SK-N-SH treated with all-trans-retinoic acid at 6 μM for 48 hours (cell line): ENCODE data around the gene TRMT10A.

Source experiments
- ATAC-seq: fragments of 200-7000 bp; cut with Tn5 transposase; 3 replicates; pipeline ENCODE4 v1.9.1; 2020; ENCODE audit warnings: mild to moderate bottlenecking, moderate library complexity
- ARNTL ChIP-seq: fragments of 450-650 bp; formaldehyde crosslinking; IDR thresholded peaks from 2 replicates; pipeline ENCODE4 v1.5.0; 2020; ENCODE audit warnings: low read depth, mild to moderate bottlenecking, moderate library complexity, borderline replicate concordance
- BACH2 ChIP-seq: fragments of 250-450 bp; sonication (Bioruptor Pico); IDR thresholded peaks from 2 replicates; pipeline ENCODE4 v1.9.0; 2021; ENCODE audit warnings: mild to moderate bottlenecking, borderline replicate concordance
- CSDC2 ChIP-seq: fragments of 250-450 bp; sonication (Bioruptor Pico); IDR thresholded peaks from 2 replicates; pipeline ENCODE4 v1.5.0; 2020; ENCODE audit warnings: mild to moderate bottlenecking, moderate library complexity
- ESRRG ChIP-seq: fragments of 250-450 bp; sonication (Bioruptor Pico); IDR thresholded peaks from 2 replicates; pipeline ENCODE4 v1.6.1; 2021; ENCODE audit warnings: mild to moderate bottlenecking
- GLIS3 ChIP-seq: fragments of 250-450 bp; sonication (Bioruptor Pico); IDR thresholded peaks from 2 replicates; pipeline ENCODE4 v1.5.0; 2020; ENCODE audit warnings: mild to moderate bottlenecking, moderate library complexity
- ISL1 ChIP-seq: fragments of 250-450 bp; sonication (Bioruptor Pico); IDR thresholded peaks from 2 replicates; pipeline ENCODE4 v2.1.2; 2022; ENCODE audit warnings: mild to moderate bottlenecking, moderate library complexity
- OSR1 ChIP-seq: fragments of 250-450 bp; sonication (Bioruptor Pico); IDR thresholded peaks from 2 replicates; pipeline ENCODE4 v1.8.0; 2022; ENCODE audit warnings: moderate library complexity, mild to moderate bottlenecking, inconsistent platforms
- PATZ1 ChIP-seq: fragments of 250-450 bp; sonication (Bioruptor Pico); IDR thresholded peaks from 2 replicates; pipeline ENCODE4 v1.8.0; 2020; ENCODE audit warnings: mild to moderate bottlenecking, moderate library complexity, borderline replicate concordance
- PPARA ChIP-seq: fragments of 250-450 bp; sonication (Bioruptor Pico); IDR thresholded peaks from 2 replicates; pipeline ENCODE4 v1.5.0; 2020; ENCODE audit warnings: mild to moderate bottlenecking, borderline replicate concordance
- SNAI2 ChIP-seq: fragments of 250-450 bp; sonication (Bioruptor Pico); IDR thresholded peaks from 2 replicates; pipeline ENCODE4 v1.5.0; 2020; ENCODE audit warnings: mild to moderate bottlenecking, moderate library complexity
- TCF4 ChIP-seq: fragments of 250-450 bp; sonication (Bioruptor Pico); IDR thresholded peaks from 2 replicates; pipeline ENCODE4 v1.8.0; 2021; ENCODE audit warnings: mild to moderate bottlenecking, moderate library complexity, borderline replicate concordance
- TOX ChIP-seq: fragments of 250-450 bp; sonication (Bioruptor Pico); IDR thresholded peaks from 2 replicates; pipeline ENCODE4 v1.8.0; 2021; ENCODE audit warnings: mild to moderate bottlenecking, moderate library complexity, borderline replicate concordance
- TSHZ2 ChIP-seq: fragments of 250-450 bp; sonication (Bioruptor Pico); IDR thresholded peaks from 2 replicates; pipeline ENCODE4 v1.5.0; 2020; ENCODE audit warnings: mild to moderate bottlenecking, moderate library complexity
- ZC3H10 ChIP-seq: fragments of 250-450 bp; sonication (Bioruptor Pico); IDR thresholded peaks from 2 replicates; pipeline ENCODE4 v1.5.1; 2021; ENCODE audit warnings: mild to moderate bottlenecking, moderate library complexity
- ZFP3 ChIP-seq: fragments of 250-450 bp; sonication (Bioruptor Pico); IDR thresholded peaks from 2 replicates; pipeline ENCODE4 v1.5.0; 2020; ENCODE audit warnings: mild to moderate bottlenecking, moderate library complexity
- ZFP30 ChIP-seq: fragments of 450-650 bp; formaldehyde crosslinking; IDR thresholded peaks from 2 replicates; pipeline ENCODE4 v1.5.0; 2022; ENCODE audit warnings: mild to moderate bottlenecking, moderate library complexity
- ZNF70 ChIP-seq: fragments of 450-650 bp; formaldehyde crosslinking; IDR thresholded peaks from 2 replicates; pipeline ENCODE4 v1.5.0; 2020; ENCODE audit warnings: mild to moderate bottlenecking, moderate library complexity
- ZNF8 ChIP-seq: fragments of 450-650 bp; formaldehyde crosslinking; IDR thresholded peaks from 2 replicates; pipeline ENCODE4 v1.5.0; 2020; ENCODE audit warnings: mild to moderate bottlenecking, moderate library complexity
- TF ChIP-seq, protein P1 (sequence below): fragments of 250-450 bp; sonication (Bioruptor Pico); IDR thresholded peaks from 2 replicates; pipeline ENCODE4 v1.5.1; 2021; ENCODE audit warnings: mild to moderate bottlenecking, moderate library complexity
- TF ChIP-seq, protein P2 (sequence below): fragments of 250-450 bp; sonication (Bioruptor Pico); IDR thresholded peaks from 2 replicates; pipeline ENCODE4 v1.5.1; 2020; ENCODE audit warnings: low read depth, mild to moderate bottlenecking, moderate library complexity
- TF ChIP-seq, protein P3 (sequence below): fragments of 250-450 bp; sonication (Bioruptor Pico); IDR thresholded peaks from 2 replicates; pipeline ENCODE4 v1.8.0; 2021; ENCODE audit warnings: low read depth, mild to moderate bottlenecking, moderate library complexity, borderline replicate concordance

TRMT10A gene

GRCh38 chr4:99586797-99587196 lies 23.0 kb upstream of the TRMT10A start:
- ATAC-seq = no peak
- no peak for TF ChIP-seq ISL1

GRCh38 chr4:99586322-99586721 lies 22.5 kb upstream of the TRMT10A start:
- TF ChIP-seq ZNF8 (CRISPR knock-in tag) (no peak), ZFP3 (CRISPR knock-in tag) (no peak), PATZ1 (no peak), OSR1 (no peak), ARNTL (CRISPR knock-in tag) (no peak), GLIS3 (no peak), CSDC2 (CRISPR knock-in tag) (no peak)
- ATAC-seq = no peak

DNA sequence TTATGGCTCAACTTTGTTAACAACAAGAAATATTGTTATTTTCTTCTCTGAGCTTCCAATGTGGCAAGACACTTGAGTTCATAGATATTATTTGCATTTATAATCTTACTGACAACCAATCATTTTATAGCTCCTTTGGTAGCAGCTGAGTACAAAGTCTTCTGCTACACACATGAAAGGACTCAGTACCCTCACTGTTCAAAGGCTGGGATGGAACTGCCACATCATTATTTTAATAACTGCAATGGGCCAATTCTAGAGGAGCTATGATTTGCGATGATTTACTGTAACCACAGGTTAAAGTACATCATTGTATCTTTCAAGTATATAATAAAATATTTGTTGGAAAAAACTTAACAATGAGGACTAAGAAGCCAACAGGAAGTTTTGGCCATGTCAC lies 21.7 kb upstream of the TRMT10A start:
- no peak for ATAC-seq
- no peak for TF ChIP-seq ARNTL (CRISPR knock-in tag)
- no peak for TF ChIP-seq PPARA (CRISPR knock-in tag)
- no peak for TF ChIP-seq TSHZ2
- TF ChIP-seq ZNF70 (CRISPR knock-in tag) = no peak
- no peak for TF ChIP-seq TOX
- TF ChIP-seq, protein P1, sequence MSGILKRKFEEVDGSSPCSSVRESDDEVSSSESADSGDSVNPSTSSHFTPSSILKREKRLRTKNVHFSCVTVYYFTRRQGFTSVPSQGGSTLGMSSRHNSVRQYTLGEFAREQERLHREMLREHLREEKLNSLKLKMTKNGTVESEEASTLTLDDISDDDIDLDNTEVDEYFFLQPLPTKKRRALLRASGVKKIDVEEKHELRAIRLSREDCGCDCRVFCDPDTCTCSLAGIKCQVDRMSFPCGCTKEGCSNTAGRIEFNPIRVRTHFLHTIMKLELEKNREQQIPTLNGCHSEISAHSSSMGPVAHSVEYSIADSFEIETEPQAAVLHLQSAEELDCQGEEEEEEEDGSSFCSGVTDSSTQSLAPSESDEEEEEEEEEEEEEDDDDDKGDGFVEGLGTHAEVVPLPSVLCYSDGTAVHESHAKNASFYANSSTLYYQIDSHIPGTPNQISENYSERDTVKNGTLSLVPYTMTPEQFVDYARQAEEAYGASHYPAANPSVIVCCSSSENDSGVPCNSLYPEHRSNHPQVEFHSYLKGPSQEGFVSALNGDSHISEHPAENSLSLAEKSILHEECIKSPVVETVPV (CRISPR knock-in tag) = no peak
- no peak for TF ChIP-seq ESRRG (CRISPR knock-in tag)
- TF ChIP-seq, protein P2, sequence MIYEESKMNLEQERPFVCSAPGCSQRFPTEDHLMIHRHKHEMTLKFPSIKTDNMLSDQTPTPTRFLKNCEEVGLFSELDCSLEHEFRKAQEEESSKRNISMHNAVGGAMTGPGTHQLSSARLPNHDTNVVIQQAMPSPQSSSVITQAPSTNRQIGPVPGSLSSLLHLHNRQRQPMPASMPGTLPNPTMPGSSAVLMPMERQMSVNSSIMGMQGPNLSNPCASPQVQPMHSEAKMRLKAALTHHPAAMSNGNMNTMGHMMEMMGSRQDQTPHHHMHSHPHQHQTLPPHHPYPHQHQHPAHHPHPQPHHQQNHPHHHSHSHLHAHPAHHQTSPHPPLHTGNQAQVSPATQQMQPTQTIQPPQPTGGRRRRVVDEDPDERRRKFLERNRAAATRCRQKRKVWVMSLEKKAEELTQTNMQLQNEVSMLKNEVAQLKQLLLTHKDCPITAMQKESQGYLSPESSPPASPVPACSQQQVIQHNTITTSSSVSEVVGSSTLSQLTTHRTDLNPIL (CRISPR knock-in tag) = no peak
- no peak for TF ChIP-seq SNAI2 (CRISPR knock-in tag)
- no peak for TF ChIP-seq ZFP3 (CRISPR knock-in tag)
- TF ChIP-seq ZC3H10 = no peak
- TF ChIP-seq ZFP30 (CRISPR knock-in tag) = no peak
- TF ChIP-seq, protein P3, sequence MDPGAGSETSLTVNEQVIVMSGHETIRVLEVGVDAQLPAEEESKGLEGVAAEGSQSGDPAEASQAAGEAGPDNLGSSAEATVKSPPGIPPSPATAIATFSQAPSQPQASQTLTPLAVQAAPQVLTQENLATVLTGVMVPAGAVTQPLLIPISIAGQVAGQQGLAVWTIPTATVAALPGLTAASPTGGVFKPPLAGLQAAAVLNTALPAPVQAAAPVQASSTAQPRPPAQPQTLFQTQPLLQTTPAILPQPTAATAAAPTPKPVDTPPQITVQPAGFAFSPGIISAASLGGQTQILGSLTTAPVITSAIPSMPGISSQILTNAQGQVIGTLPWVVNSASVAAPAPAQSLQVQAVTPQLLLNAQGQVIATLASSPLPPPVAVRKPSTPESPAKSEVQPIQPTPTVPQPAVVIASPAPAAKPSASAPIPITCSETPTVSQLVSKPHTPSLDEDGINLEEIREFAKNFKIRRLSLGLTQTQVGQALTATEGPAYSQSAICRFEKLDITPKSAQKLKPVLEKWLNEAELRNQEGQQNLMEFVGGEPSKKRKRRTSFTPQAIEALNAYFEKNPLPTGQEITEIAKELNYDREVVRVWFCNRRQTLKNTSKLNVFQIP (CRISPR knock-in tag) = no peak
- TF ChIP-seq OSR1 = no peak
- TF ChIP-seq PATZ1 = no peak

- no peak for ATAC-seq
These were observed 14.9 kb upstream of the TRMT10A start for GRCh38 chr4:99578714-99579113.

More at GRCh38 chr4:99578714-99579113, 14.9 kb upstream of the TRMT10A start:
- no peak for TF ChIP-seq ZNF8 (CRISPR knock-in tag)
- TF ChIP-seq BACH2 (CRISPR knock-in tag) = no peak
- no peak for TF ChIP-seq ISL1
- TF ChIP-seq ZFP30 (CRISPR knock-in tag) = no peak
- TF ChIP-seq CSDC2 (CRISPR knock-in tag) = no peak
- no peak for TF ChIP-seq TCF4 (CRISPR knock-in tag)
- TF ChIP-seq PPARA (CRISPR knock-in tag) = no peak
